ENCODE results near the gene SMAD5.

SMAD5 gene

GRCh38 chr5:136159457-136159856 lies 26.8 kb downstream of the SMAD5 start:
- DNase-seq, result no peak

- no peak for DNase-seq
Observed at GRCh38 chr5:136162008-136162407, 29.4 kb downstream of the SMAD5 start.

GRCh38 chr5:136164226-136164625 lies 31.6 kb downstream of the SMAD5 start:
- no peak for DNase-seq

- no peak for DNase-seq
Observed at GRCh38 chr5:136166909-136167308, 34.3 kb downstream of the SMAD5 start.

GRCh38 chr5:136169218-136169617 lies 36.6 kb downstream of the SMAD5 start:
- DNase-seq, result no peak

GRCh38 chr5:136174021-136174659 lies 41.5 kb downstream of the SMAD5 start:
- DNase-seq, result no peak

GRCh38 chr5:136182618-136183017 lies 50.0 kb downstream of the SMAD5 start:
- DNase-seq, result no peak

- DNase-seq, result no peak
Observed at GRCh38 chr5:136185974-136186665, 53.5 kb downstream of the SMAD5 start.

- DNase-seq, result no peak
Observed at GRCh38 chr5:136186796-136187195, 54.2 kb downstream of the SMAD5 start.

- no peak for DNase-seq
Observed at GRCh38 chr5:136188859-136189258, 56.2 kb downstream of the SMAD5 start.

GRCh38 chr5:136190091-136190720 lies 57.6 kb downstream of the SMAD5 start:
- DNase-seq, result no peak

- DNase-seq, result no peak
Observed at GRCh38 chr5:136190904-136191303, 58.3 kb downstream of the SMAD5 start.

GRCh38 chr5:136191304-136192014 lies 58.8 kb downstream of the SMAD5 start:
- DNase-seq, result no peak

- no peak for DNase-seq
Observed at GRCh38 chr5:136192015-136192525, 59.4 kb downstream of the SMAD5 start.

- no peak for DNase-seq
Observed at GRCh38 chr5:136192526-136193321, 60.1 kb downstream of the SMAD5 start, which contains the start of gene SMIM32. Gene SMIM32, minus strand, starts transcription at chr5:136193162. Its CDS starts 638 bp downstream, at chr5:136192524.

- DNase-seq, result no peak
Observed at GRCh38 chr5:136193322-136193935, 60.8 kb downstream of the SMAD5 start.

GRCh38 chr5:136194576-136194975 lies 61.9 kb downstream of the SMAD5 start:
- DNase-seq, result no peak

GRCh38 chr5:136195971-136196820 lies 63.6 kb downstream of the SMAD5 start:
- DNase-seq, result no peak

- no peak for DNase-seq
Observed at GRCh38 chr5:136197462-136198142, 65.0 kb downstream of the SMAD5 start.

- no peak for DNase-seq
Observed at GRCh38 chr5:136198453-136198852, 65.8 kb downstream of the SMAD5 start.
